ENCODE data around the gene PEX16. TPM values are rescaled to one million over a fixed set of nuclear protein-coding genes. Genes with fewer than 3 reads are reported as not detected.

Gene PEX16
- total RNA-seq, 3 donors from 2014 or later (not counting 1 experiment from before 2014, with no cell fraction given): 61.3 to 75.8 (median 67.6) TPM

GRCh38 chr11:45921561-45922424 is 4.1 kb upstream of the PEX16 start:
- Mint-ChIP-seq H3K27ac (no peak overlapping the region), H3K27me3 (ENCODE audit: low read depth in 2 of 2) (peaks cover 6 to 10% of the 10 kb centered on the region in 2 donors), H3K36me3 (no peaks in the 10 kb centered on the region), H3K4me3 (peak overlapping the region; percentile 77), H3K9me3 (no peaks in the 10 kb centered on the region), H3K4me1 (peaks cover 24 to 40% of the 10 kb centered on the region in 2 donors)
- no peak overlapping the region for H3K27ac ChIP-seq (ENCODE audit: low read length)
- no peak overlapping the region for H3K4me3 ChIP-seq (ENCODE audit: low read length)
- H3K4me1 ChIP-seq (ENCODE audit: control insufficient read depth, insufficient read depth, low read length): peaks cover 50% of the 10 kb centered on the region
- DNase-seq: no peak
- TF ChIP-seq, protein P1, sequence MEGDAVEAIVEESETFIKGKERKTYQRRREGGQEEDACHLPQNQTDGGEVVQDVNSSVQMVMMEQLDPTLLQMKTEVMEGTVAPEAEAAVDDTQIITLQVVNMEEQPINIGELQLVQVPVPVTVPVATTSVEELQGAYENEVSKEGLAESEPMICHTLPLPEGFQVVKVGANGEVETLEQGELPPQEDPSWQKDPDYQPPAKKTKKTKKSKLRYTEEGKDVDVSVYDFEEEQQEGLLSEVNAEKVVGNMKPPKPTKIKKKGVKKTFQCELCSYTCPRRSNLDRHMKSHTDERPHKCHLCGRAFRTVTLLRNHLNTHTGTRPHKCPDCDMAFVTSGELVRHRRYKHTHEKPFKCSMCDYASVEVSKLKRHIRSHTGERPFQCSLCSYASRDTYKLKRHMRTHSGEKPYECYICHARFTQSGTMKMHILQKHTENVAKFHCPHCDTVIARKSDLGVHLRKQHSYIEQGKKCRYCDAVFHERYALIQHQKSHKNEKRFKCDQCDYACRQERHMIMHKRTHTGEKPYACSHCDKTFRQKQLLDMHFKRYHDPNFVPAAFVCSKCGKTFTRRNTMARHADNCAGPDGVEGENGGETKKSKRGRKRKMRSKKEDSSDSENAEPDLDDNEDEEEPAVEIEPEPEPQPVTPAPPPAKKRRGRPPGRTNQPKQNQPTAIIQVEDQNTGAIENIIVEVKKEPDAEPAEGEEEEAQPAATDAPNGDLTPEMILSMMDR (IDR thresholded peaks at IDR 0.05): no peak
- peaks cover 7% of the 10 kb centered on the region for H3K27me3 ChIP-seq (ENCODE audit: control insufficient read depth, insufficient read depth, low read length)
- H3K9me3 ChIP-seq (ENCODE audit: control insufficient read depth, insufficient read depth, low read length): no peaks in the 10 kb centered on the region
- ATAC-seq: no peak
- WGBS (ENCODE audit: insufficient coverage): 69% methylated on average over 50 of the region's 54 CpGs
- intact Hi-C loops (cut with micrococcal nuclease): no loop called here
- no peaks in the 10 kb centered on the region for H3K36me3 ChIP-seq (ENCODE audit: control insufficient read depth, insufficient read depth, low read length)

DNA sequence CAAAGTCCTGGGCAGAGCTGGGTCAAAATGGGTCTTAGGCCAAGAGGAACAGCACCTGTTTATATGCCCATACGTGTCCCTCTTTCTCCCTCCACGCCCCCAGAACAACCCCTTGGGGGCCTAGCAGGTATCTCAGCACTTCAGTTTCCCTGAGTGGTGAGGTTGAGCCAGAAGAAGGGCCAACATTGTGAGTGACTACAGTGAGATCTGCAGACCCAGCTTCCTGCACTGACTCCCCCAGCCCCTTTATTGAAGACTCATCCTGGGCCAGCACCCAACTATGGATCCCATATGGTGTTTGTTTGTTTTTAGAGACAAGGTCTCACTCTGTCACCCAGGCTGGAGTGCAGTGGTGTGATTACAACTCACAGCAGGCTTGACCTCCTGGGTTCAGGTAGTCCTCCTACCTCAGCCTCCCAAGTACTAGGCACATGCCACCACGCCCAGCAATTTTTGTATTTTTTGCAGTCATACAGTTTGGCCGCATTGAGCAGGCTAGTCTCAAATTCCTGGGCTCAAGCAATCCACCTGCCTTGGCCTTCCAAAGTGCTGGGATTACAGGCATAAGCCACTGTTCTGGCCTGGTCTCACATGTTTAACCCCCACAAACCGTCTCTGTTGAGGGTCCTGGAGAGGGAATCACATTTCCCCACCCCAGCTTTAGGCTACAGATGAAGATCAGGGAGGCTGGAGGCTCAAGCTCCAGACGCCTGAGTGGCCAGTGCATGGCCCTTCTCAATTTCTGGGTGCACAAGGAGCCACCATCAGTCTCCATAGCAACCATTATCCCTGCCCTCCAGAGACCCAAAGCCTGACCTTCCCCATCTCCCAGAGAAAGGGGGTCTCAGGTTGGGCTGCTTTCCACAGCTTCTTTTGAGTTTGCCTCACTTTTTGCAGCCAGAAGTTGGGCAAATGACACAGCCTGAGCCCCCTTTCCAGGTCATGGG is 3.1 kb upstream of the PEX16 start:
- Mint-ChIP-seq H3K27me3 (ENCODE audit: low read depth in 2 of 2) (peaks cover 6 to 10% of the 10 kb centered on the region in 2 donors), H3K9me3 (no peaks in the 10 kb centered on the region), H3K4me1 (peaks cover 33 to 49% of the 10 kb centered on the region in 2 donors), H3K36me3 (no peaks in the 10 kb centered on the region), H3K4me3 (peak overlapping the region; percentile 77), H3K27ac (no peak overlapping the region)
- intact Hi-C loops (cut with micrococcal nuclease): no loop called here
- no peak for ATAC-seq
- peaks cover 2% of the 10 kb centered on the region for H3K36me3 ChIP-seq (ENCODE audit: control insufficient read depth, insufficient read depth, low read length)
- H3K27me3 ChIP-seq (ENCODE audit: control insufficient read depth, insufficient read depth, low read length): peaks cover 7% of the 10 kb centered on the region
- 97% methylated on average over 6 of the region's 6 CpGs for WGBS (ENCODE audit: insufficient coverage)
- H3K4me3 ChIP-seq (ENCODE audit: low read length): no peak overlapping the region
- peaks cover 58% of the 10 kb centered on the region for H3K4me1 ChIP-seq (ENCODE audit: control insufficient read depth, insufficient read depth, low read length)
- DNase-seq: no peak
- no peaks in the 10 kb centered on the region for H3K9me3 ChIP-seq (ENCODE audit: control insufficient read depth, insufficient read depth, low read length)
- H3K27ac ChIP-seq (ENCODE audit: low read length): no peak overlapping the region
- TF ChIP-seq, protein P1 (IDR thresholded peaks at IDR 0.05): no peak

GRCh38 chr11:45919806-45920530 is 2.3 kb upstream of the PEX16 start:
- H3K4me1 Mint-ChIP-seq: peaks cover 36 to 54% of the 10 kb centered on the region in 2 donors
- no peaks in the 10 kb centered on the region for H3K9me3 Mint-ChIP-seq
- Histone ChIP-seq H3K36me3 (ENCODE audit: control insufficient read depth, insufficient read depth, low read length) (peaks cover 11% of the 10 kb centered on the region), H3K27me3 (ENCODE audit: control insufficient read depth, insufficient read depth, low read length) (peaks cover 7% of the 10 kb centered on the region), H3K4me1 (ENCODE audit: control insufficient read depth, insufficient read depth, low read length) (peaks cover 58% of the 10 kb centered on the region), H3K9me3 (ENCODE audit: control insufficient read depth, insufficient read depth, low read length) (no peaks in the 10 kb centered on the region), H3K4me3 (ENCODE audit: low read length) (no peak overlapping the region), H3K27ac (ENCODE audit: low read length) (no peak overlapping the region)
- peak overlapping the region; percentile 97 for H3K4me3 Mint-ChIP-seq
- TF ChIP-seq, protein P1 (IDR thresholded peaks at IDR 0.05): no peak
- peak overlapping the region in 1 of 2 donors; percentile 96 for H3K27ac Mint-ChIP-seq
- no peak for ATAC-seq
- peaks cover 6 to 10% of the 10 kb centered on the region in 2 donors for H3K27me3 Mint-ChIP-seq (ENCODE audit: low read depth in 2 of 2)
- DNase-seq: no peak
- intact Hi-C loops (cut with micrococcal nuclease): loop anchor here (10.0 kb wide), 1 partner anchor 205 kb away; the partner anchor contains the start of gene PHF21A
- WGBS (ENCODE audit: insufficient coverage): 84% methylated on average over 13 of the region's 13 CpGs
- H3K36me3 Mint-ChIP-seq: no peaks in the 10 kb centered on the region
